ENCODE results near the gene DEFB115.

Gene DEFB115

GRCh38 chr20:31239139-31239538, 18.3 kb upstream of the DEFB115 start:
- H3K27ac ChIP-seq (replicated peaks), result no peak overlapping the region
- no peak for TF ChIP-seq SPI1 (IDR thresholded peaks at IDR 0.05; ENCODE audit: borderline replicate concordance, low read depth)
- TF ChIP-seq, protein P1, sequence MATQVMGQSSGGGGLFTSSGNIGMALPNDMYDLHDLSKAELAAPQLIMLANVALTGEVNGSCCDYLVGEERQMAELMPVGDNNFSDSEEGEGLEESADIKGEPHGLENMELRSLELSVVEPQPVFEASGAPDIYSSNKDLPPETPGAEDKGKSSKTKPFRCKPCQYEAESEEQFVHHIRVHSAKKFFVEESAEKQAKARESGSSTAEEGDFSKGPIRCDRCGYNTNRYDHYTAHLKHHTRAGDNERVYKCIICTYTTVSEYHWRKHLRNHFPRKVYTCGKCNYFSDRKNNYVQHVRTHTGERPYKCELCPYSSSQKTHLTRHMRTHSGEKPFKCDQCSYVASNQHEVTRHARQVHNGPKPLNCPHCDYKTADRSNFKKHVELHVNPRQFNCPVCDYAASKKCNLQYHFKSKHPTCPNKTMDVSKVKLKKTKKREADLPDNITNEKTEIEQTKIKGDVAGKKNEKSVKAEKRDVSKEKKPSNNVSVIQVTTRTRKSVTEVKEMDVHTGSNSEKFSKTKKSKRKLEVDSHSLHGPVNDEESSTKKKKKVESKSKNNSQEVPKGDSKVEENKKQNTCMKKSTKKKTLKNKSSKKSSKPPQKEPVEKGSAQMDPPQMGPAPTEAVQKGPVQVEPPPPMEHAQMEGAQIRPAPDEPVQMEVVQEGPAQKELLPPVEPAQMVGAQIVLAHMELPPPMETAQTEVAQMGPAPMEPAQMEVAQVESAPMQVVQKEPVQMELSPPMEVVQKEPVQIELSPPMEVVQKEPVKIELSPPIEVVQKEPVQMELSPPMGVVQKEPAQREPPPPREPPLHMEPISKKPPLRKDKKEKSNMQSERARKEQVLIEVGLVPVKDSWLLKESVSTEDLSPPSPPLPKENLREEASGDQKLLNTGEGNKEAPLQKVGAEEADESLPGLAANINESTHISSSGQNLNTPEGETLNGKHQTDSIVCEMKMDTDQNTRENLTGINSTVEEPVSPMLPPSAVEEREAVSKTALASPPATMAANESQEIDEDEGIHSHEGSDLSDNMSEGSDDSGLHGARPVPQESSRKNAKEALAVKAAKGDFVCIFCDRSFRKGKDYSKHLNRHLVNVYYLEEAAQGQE (IDR thresholded peaks at IDR 0.05; ENCODE audit: insufficient replicate concordance, low read depth), result no peak
- TF ChIP-seq GABPA (IDR thresholded peaks at IDR 0.05; ENCODE audit: low read depth), result no peak
- TF ChIP-seq, protein P2, sequence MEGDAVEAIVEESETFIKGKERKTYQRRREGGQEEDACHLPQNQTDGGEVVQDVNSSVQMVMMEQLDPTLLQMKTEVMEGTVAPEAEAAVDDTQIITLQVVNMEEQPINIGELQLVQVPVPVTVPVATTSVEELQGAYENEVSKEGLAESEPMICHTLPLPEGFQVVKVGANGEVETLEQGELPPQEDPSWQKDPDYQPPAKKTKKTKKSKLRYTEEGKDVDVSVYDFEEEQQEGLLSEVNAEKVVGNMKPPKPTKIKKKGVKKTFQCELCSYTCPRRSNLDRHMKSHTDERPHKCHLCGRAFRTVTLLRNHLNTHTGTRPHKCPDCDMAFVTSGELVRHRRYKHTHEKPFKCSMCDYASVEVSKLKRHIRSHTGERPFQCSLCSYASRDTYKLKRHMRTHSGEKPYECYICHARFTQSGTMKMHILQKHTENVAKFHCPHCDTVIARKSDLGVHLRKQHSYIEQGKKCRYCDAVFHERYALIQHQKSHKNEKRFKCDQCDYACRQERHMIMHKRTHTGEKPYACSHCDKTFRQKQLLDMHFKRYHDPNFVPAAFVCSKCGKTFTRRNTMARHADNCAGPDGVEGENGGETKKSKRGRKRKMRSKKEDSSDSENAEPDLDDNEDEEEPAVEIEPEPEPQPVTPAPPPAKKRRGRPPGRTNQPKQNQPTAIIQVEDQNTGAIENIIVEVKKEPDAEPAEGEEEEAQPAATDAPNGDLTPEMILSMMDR (IDR thresholded peaks at IDR 0.05; ENCODE audit: insufficient read depth, low read length), result no peak
- H3K4me3 ChIP-seq (replicated peaks; ENCODE audit: insufficient read depth, low read length), result no peak overlapping the region
- no peaks in the 10 kb centered on the region for H3K27me3 ChIP-seq (ENCODE audit: insufficient read depth, poor library complexity, severe bottlenecking)
- no peak for DNase-seq (ENCODE audit: low read depth in 1 of 2, low spot score in 1 of 2)

DNA sequence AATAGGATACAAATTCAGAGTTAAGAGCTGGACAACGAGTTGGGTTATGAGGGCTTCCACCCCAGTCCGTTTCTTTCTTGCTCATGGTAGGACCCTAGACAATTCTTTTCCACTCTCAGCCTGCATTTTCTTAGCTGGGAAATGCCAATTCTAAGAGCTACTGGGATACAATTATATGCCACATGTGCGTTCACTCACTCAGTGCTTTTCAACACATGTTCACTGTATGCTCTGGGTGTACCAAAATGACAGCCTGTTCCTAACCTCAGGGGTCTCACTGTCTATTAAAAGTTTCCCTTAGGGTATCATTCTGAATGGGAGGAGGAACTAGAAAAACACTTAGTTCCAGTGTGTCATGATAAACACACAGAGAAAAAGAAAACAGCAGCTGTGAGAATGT, 505 bp upstream of the DEFB115 start:
- TF ChIP-seq, protein P1 (IDR thresholded peaks at IDR 0.05; ENCODE audit: insufficient replicate concordance, low read depth), result no peak
- DNase-seq (ENCODE audit: low read depth in 1 of 2, low spot score in 1 of 2), result no peak
- H3K4me3 ChIP-seq (replicated peaks; ENCODE audit: insufficient read depth, low read length), result no peak overlapping the region
- H3K27me3 ChIP-seq (ENCODE audit: insufficient read depth, poor library complexity, severe bottlenecking), result no peaks in the 10 kb centered on the region
- no peak overlapping the region for H3K27ac ChIP-seq (replicated peaks)

DNA sequence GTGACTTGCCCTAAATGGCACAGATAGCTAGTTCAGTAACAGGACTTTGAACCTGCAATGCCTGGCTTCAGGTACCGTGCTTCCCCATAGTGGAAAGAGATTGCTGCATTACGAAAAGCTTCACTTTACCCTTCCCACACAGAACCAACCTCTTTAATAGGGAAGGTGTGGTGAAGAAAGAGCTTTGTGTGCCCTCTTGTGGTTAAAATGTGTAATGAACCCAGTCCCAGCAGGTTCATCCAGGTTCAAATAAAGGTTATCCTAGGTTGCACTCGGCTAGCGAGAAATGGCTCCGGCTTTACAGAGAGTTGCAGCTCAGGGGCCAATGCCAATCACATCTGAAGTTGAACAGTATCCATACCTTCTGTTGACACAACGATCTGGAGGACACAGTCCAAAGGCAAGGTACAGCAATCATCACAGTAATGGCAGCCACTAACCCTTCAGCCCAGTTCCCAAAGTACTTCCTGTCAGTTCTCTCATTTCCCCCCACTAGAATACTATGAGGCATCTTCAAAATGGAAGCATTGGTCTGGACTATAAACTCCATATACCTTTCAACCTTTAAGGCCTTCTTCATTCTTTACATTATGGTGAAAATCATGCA, 3.0 kb downstream of the DEFB115 start:
- H3K4me3 ChIP-seq (replicated peaks; ENCODE audit: insufficient read depth, low read length), result no peak overlapping the region
- peak; percentile 16 to 31 for DNase-seq (ENCODE audit: low read depth in 1 of 2, low spot score in 1 of 2)
- H3K27ac ChIP-seq (replicated peaks), result no peak overlapping the region
- TF ChIP-seq, protein P1 (IDR thresholded peaks at IDR 0.05; ENCODE audit: insufficient replicate concordance, low read depth), result no peak
- TF ChIP-seq, protein P2 (IDR thresholded peaks at IDR 0.05; ENCODE audit: insufficient read depth, low read length), result peak; percentile 71
- no peak for TF ChIP-seq GABPA (IDR thresholded peaks at IDR 0.05; ENCODE audit: low read depth)
- H3K27me3 ChIP-seq (ENCODE audit: insufficient read depth, poor library complexity, severe bottlenecking), result no peaks in the 10 kb centered on the region

DNA sequence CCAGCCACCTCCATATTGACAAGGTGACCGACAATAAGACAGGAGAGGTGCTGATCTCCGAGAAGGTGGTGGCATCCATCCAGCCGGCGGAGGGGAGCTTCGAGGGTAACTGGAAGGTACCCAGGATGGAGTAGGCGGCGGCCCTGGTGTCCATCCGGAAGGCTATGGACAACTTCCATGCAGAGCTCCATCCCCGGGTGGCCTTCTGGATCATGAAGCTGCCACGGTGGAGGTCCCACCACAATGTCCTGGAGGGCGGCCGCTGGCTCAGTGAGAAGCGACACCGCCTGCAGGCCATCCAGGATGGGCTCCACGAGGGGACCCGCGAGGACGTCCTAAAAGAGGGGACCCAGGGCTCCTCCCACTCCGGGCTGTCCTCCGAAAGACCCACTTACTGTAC, 17.0 kb downstream of the DEFB115 start:
- H3K27ac ChIP-seq (replicated peaks), result no peak overlapping the region
- no peak overlapping the region for H3K4me3 ChIP-seq (replicated peaks; ENCODE audit: insufficient read depth, low read length)
- TF ChIP-seq SPI1 (IDR thresholded peaks at IDR 0.05; ENCODE audit: borderline replicate concordance, low read depth), result no peak
- TF ChIP-seq, protein P2 (IDR thresholded peaks at IDR 0.05; ENCODE audit: insufficient read depth, low read length), result no peak
- no peak for TF ChIP-seq GABPA (IDR thresholded peaks at IDR 0.05; ENCODE audit: low read depth)
- TF ChIP-seq, protein P1 (IDR thresholded peaks at IDR 0.05; ENCODE audit: insufficient replicate concordance, low read depth), result no peak
- no peak for TF ChIP-seq POLR2AphosphoS5 (IDR thresholded peaks at IDR 0.05; ENCODE audit: low read depth)
- no peaks in the 10 kb centered on the region for H3K27me3 ChIP-seq (ENCODE audit: insufficient read depth, poor library complexity, severe bottlenecking)
- no peak for DNase-seq (ENCODE audit: low read depth in 1 of 2, low spot score in 1 of 2)
